Fibroblast of villous mesenchyme (primary cell): Measurements from ENCODE around the gene MAD1L1. TPM values are rescaled to one million over a fixed set of nuclear protein-coding genes. Genes with fewer than 3 reads are reported as not detected.

Experiments used
- DNase-seq: peaks from one replicate; pipeline ENCODE4 v3.0.0-alpha.2; 2010; ENCODE audit warnings: low read depth
- H3K4me3 ChIP-seq: 2 replicates; pipeline ENCODE4 v1.5.1; 2011; ENCODE audit warnings: low read depth, mild to moderate bottlenecking, low read length
- total RNA-seq: library from RNA; depleted of rRNA; stranded (reverse); fragments of >200 nt; gene quantifications from 2 replicates; pipeline ENCODE4 v1.2.3, GENCODE V29; 2012
- TF ChIP-seq, protein P1 (sequence below): IDR thresholded peaks from 2 replicates; pipeline ENCODE4 v1.5.1; 2012; ENCODE audit warnings: low read depth, mild to moderate bottlenecking, low read length; ENCODE audit not compliant: insufficient read depth

Gene MAD1L1
- total RNA-seq, 1 donor, result 43.6 TPM

DNA sequence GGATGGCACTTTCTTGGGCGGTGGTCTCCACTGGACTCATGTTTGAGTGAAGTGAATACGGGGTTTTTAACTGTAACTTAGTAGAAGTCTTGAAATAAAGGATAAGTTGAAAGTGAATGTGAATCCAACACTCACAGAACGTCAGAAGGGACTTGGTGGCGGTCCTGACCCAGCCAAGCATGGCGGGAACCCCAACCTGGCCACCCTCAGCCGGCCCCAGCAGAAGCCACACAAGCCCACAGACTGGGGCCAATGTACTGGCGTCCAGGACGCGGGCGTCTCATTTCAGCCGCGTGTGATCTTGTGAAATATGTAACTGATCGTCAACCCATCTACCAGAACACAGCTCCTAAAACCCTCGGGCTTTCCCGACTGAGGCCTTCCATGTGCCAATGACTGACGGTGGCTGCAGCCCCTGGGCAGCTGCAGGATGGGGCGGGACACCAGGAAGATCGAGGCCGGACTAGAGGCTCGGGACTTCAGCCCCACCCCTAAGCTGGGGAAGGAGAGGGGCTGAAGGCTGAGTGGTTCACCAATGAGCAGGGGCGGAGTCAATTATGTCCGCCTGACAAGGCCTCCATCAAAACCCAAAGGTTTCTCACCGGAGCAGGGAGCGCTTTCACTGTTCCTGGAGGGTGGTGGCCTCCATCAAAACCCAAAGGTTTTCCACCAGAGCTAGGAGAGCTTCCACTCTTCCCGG, 161.5 kb downstream of the MAD1L1 start:
- TF ChIP-seq, protein P1, sequence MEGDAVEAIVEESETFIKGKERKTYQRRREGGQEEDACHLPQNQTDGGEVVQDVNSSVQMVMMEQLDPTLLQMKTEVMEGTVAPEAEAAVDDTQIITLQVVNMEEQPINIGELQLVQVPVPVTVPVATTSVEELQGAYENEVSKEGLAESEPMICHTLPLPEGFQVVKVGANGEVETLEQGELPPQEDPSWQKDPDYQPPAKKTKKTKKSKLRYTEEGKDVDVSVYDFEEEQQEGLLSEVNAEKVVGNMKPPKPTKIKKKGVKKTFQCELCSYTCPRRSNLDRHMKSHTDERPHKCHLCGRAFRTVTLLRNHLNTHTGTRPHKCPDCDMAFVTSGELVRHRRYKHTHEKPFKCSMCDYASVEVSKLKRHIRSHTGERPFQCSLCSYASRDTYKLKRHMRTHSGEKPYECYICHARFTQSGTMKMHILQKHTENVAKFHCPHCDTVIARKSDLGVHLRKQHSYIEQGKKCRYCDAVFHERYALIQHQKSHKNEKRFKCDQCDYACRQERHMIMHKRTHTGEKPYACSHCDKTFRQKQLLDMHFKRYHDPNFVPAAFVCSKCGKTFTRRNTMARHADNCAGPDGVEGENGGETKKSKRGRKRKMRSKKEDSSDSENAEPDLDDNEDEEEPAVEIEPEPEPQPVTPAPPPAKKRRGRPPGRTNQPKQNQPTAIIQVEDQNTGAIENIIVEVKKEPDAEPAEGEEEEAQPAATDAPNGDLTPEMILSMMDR, result no peak
- H3K4me3 ChIP-seq, result no peak overlapping the region
- DNase-seq, result no peak

DNA sequence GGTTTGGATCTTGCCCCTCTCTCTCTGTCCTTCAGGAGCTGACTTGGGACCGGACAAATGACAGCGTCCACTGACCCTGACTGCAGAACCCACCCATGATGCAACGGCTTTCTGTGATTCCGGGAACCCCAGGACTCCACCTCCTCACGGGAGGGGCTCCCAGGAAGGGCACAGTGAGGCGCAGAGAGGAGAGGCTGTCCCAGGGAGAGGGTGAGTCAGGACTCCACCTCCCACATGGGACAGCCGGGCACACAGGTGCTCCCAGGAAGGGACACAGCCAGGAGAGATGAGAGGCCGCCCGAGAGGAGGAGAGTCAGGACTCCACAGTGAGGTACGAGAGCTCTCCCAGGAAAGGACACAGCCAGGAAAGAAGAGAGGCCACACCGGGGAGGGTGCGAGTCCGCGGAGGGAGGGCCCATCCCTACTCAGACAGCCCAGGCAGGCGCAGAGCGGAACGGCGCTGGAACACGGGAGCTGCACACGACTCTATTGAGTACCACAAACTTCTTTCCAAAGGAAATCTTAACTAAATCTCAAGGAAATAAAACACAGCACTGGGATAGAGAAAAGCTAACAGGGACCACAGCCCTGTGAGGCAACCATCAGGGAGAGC, 162.5 kb downstream of the MAD1L1 start:
- TF ChIP-seq, protein P1, result no peak
- DNase-seq, result peak; percentile 19
- no peak overlapping the region for H3K4me3 ChIP-seq

DNA sequence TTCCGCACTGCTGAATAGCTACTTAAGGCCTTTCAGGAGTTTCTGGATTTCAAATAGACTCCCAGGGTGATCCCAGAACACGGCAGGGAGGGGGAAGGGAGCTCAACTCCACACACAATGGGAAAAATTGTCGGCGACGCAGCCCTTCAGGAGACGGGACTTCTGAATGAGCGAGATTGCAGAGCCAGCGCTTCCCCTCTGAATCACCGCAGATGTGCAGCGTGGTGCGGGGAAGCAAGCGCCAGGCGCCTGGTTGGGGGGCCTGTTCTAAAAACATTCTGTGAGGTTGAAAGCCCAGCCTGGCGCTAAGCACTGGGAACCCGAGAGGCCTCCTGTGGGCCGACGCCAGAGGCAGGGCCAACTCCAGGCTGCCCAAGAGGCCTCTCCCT, 163.3 kb downstream of the MAD1L1 start:
- TF ChIP-seq, protein P1, result no peak
- no peak overlapping the region for H3K4me3 ChIP-seq
- no peak for DNase-seq

DNA sequence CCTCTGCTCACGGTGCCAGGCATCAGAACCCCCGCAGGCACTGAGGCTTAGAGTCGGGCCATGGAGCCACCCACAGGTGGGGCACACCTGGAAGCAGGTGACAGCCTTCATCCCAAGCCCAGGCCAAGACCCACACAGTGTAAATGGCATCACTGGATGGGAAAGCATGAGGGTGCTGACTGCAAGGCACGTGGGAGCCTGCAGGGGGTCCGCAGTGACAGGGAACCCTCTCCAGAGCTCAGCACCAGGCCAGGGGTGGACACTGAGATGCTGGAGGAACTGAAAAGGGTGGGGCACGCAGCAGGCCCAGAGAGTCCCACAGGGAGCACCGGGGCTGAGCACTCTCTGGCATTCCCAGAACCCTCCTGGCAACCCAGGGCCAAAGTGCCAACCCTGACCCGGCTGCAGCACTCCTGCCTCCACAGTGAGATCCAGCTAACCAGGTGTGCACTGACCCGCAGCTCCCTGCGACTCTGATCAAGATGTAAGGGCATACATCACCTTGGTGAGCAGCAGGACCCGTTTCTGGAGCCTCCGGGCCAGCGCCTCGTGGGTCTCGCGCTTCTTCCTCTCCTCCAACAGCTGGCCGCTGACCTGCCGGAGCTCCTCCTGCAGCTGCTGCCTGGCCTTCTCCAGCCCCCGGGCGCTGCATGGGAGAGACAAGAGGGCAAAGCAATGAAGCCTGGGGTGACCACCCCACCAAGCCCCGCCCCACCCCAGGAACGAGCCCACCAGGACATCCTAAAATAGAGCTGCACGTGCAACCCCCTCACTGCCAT, 163.9 kb downstream of the MAD1L1 start:
- no peak overlapping the region for H3K4me3 ChIP-seq
- DNase-seq, result no peak
- TF ChIP-seq, protein P1, result no peak

DNA sequence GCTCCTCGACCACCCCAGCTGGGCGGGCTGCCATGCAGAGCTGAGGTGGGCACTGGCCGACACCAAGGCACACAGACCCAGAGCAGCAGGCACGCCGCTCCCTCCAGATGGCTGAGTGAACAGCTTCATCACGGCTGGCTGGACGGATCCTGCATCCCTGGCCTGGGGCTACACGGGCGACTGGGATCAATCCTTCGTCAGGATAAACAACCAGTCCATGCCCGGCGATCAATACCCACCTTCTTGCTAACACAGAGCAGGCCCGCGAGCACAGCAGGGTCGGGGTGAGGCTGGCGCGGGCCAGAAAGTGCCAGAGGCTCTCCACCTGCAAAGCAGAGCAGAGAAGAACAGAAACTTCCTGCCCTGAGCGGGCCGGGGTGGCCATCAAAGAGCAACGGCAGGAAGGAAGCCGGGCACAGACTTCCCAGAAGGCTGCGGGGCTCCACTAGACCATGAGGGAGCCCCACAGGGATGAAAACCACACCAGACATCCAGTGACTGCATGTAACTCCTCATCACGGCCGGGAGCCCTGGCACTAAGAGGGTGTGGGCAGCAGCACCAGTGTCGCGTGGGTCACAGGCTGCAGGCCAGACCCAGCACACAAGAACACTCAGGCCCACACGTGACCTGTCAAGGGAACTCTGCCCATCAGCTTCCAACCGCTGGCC, 166.4 kb downstream of the MAD1L1 start:
- H3K4me3 ChIP-seq, result no peak overlapping the region
- no peak for DNase-seq
- TF ChIP-seq, protein P1, result no peak

DNA sequence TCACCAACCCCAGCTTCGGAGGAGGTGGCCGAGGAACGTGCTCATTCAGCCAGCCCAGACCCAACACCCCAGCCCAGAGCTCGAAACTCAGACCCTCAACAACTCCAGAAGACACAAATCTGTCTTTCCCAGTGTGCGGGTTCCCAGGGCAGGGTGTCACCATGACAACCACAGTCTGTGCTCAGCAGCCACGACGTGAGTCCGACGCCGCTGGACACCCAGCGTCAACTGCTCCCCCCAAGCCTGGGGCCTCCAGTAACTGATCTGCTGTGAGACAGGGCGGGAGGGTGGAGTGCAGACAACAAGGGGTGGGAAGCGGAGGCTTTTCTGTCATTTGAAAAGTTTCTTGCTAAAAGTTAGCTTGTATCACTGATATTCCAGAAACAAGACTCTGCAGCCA, 167.2 kb downstream of the MAD1L1 start:
- no peak overlapping the region for H3K4me3 ChIP-seq
- TF ChIP-seq, protein P1, result no peak

More for the DNA sequence above, 167.2 kb downstream of the MAD1L1 start:
- DNase-seq, result no peak
